Effector memory CD4-positive, alpha-beta T cell (primary cell): ENCODE data around the gene CHRNB2.

Source experiments
- DNase-seq, 3 donors: peaks; one replicate each; pipeline ENCODE4 v3.0.0-alpha.2; 2020
- H3K27ac ChIP-seq: 2 replicates; pipeline ENCODE4 v1.7.0; 2013; ENCODE audit warnings: mild to moderate bottlenecking, low read length, moderate library complexity; ENCODE audit not compliant: insufficient read depth, poor library complexity, severe bottlenecking
- H3K27me3 ChIP-seq: replicated peaks from 2 replicates; pipeline ENCODE4 v1.7.0; 2013; ENCODE audit warnings: mild to moderate bottlenecking, low read length; ENCODE audit not compliant: insufficient read depth, control insufficient read depth, poor library complexity, severe bottlenecking
- H3K36me3 ChIP-seq: 2 replicates; pipeline ENCODE4 v1.7.0; 2013; ENCODE audit warnings: mild to moderate bottlenecking, low read length, moderate library complexity; ENCODE audit not compliant: control insufficient read depth, insufficient read depth
- H3K4me1 ChIP-seq: 2 replicates; pipeline ENCODE4 v1.7.0; 2013; ENCODE audit warnings: low read length, mild to moderate bottlenecking; ENCODE audit not compliant: control insufficient read depth, insufficient read depth, poor library complexity, severe bottlenecking
- H3K4me3 ChIP-seq: 2 replicates; pipeline ENCODE4 v1.7.0; 2013; ENCODE audit warnings: low read length, low read depth, mild to moderate bottlenecking; ENCODE audit not compliant: insufficient read depth, poor library complexity, severe bottlenecking
- H3K9me3 ChIP-seq: 2 replicates; pipeline ENCODE4 v1.7.0; 2013; ENCODE audit warnings: mild to moderate bottlenecking, low read length, moderate library complexity; ENCODE audit not compliant: control insufficient read depth

The CHRNB2 gene

GRCh38 chr1:154608397-154609270 is 41.1 kb downstream of the CHRNB2 start:
- H3K27ac ChIP-seq: peak overlapping the region; percentile 95
- H3K9me3 ChIP-seq: no peaks in the 10 kb centered on the region
- peaks cover 40% of the 10 kb centered on the region for H3K4me1 ChIP-seq
- no peaks in the 10 kb centered on the region for H3K36me3 ChIP-seq
- no peaks in the 10 kb centered on the region for H3K27me3 ChIP-seq
- peak; percentile 9 to 45 (median 20) for DNase-seq
- peak overlapping the region; percentile 75 for H3K4me3 ChIP-seq

GRCh38 chr1:154609398-154610380 is 42.1 kb downstream of the CHRNB2 start:
- peak; percentile 26 to 51 (median 39) for DNase-seq
- no peaks in the 10 kb centered on the region for H3K27me3 ChIP-seq
- H3K4me3 ChIP-seq: no peak overlapping the region
- peak overlapping the region; percentile 95 for H3K27ac ChIP-seq
- H3K4me1 ChIP-seq: peaks cover 40% of the 10 kb centered on the region
- H3K9me3 ChIP-seq: no peaks in the 10 kb centered on the region
- H3K36me3 ChIP-seq: no peaks in the 10 kb centered on the region

GRCh38 chr1:154611150-154611862 is 43.7 kb downstream of the CHRNB2 start:
- Histone ChIP-seq H3K9me3 (no peaks in the 10 kb centered on the region), H3K27me3 (no peaks in the 10 kb centered on the region), H3K4me1 (peaks cover 26% of the 10 kb centered on the region), H3K27ac (no peak overlapping the region), H3K4me3 (no peak overlapping the region), H3K36me3 (no peaks in the 10 kb centered on the region)
- no peak for DNase-seq

GRCh38 chr1:154614247-154614646 is 46.7 kb downstream of the CHRNB2 start:
- H3K4me1 ChIP-seq: peaks cover 10% of the 10 kb centered on the region
- no peak overlapping the region for H3K4me3 ChIP-seq
- no peaks in the 10 kb centered on the region for H3K9me3 ChIP-seq
- H3K27ac ChIP-seq: no peak overlapping the region
- no peaks in the 10 kb centered on the region for H3K27me3 ChIP-seq
- no peaks in the 10 kb centered on the region for H3K36me3 ChIP-seq
- no peak for DNase-seq

GRCh38 chr1:154614901-154615300 is 47.3 kb downstream of the CHRNB2 start:
- Histone ChIP-seq H3K27me3 (no peaks in the 10 kb centered on the region), H3K36me3 (no peaks in the 10 kb centered on the region), H3K4me1 (peaks cover 4% of the 10 kb centered on the region), H3K4me3 (no peak overlapping the region), H3K27ac (no peak overlapping the region), H3K9me3 (no peaks in the 10 kb centered on the region)
- DNase-seq: no peak

- H3K4me3 ChIP-seq: no peak overlapping the region
- H3K4me1 ChIP-seq: no peaks in the 10 kb centered on the region
- no peaks in the 10 kb centered on the region for H3K9me3 ChIP-seq
- H3K27ac ChIP-seq: no peak overlapping the region
- no peaks in the 10 kb centered on the region for H3K36me3 ChIP-seq
- no peaks in the 10 kb centered on the region for H3K27me3 ChIP-seq
- no peak for DNase-seq
Measured at GRCh38 chr1:154615411-154615810, 47.8 kb downstream of the CHRNB2 start.

- no peaks in the 10 kb centered on the region for H3K9me3 ChIP-seq
- H3K4me3 ChIP-seq: no peak overlapping the region
- no peaks in the 10 kb centered on the region for H3K4me1 ChIP-seq
- H3K27me3 ChIP-seq: no peaks in the 10 kb centered on the region
- DNase-seq: no peak
- H3K36me3 ChIP-seq: no peaks in the 10 kb centered on the region
- no peak overlapping the region for H3K27ac ChIP-seq
Measured at GRCh38 chr1:154616659-154617345, 49.2 kb downstream of the CHRNB2 start.

- Histone ChIP-seq H3K27ac (no peak overlapping the region), H3K4me3 (no peak overlapping the region), H3K36me3 (no peaks in the 10 kb centered on the region), H3K4me1 (no peaks in the 10 kb centered on the region), H3K9me3 (no peaks in the 10 kb centered on the region), H3K27me3 (no peaks in the 10 kb centered on the region)
- no peak for DNase-seq
Measured at GRCh38 chr1:154619181-154619948, 51.8 kb downstream of the CHRNB2 start.

- Histone ChIP-seq H3K4me1 (no peaks in the 10 kb centered on the region), H3K9me3 (no peaks in the 10 kb centered on the region), H3K4me3 (no peak overlapping the region), H3K36me3 (no peaks in the 10 kb centered on the region), H3K27ac (no peak overlapping the region), H3K27me3 (no peaks in the 10 kb centered on the region)
- DNase-seq: no peak
Measured at GRCh38 chr1:154620751-154621150, 53.2 kb downstream of the CHRNB2 start.
